T-helper 1 cell treated with Interleukin-12 subunit alpha and Interleukin-12 subunit beta and Interleukin-4 antibody, amounts not matched to agents 30 ng/mL and 1 ng/mL, for 36 hours (primary cell): ENCODE data around the gene HIF1AN. TPM values are rescaled to one million over a fixed set of nuclear protein-coding genes. Genes with fewer than 3 reads are reported as not detected.

Experiments used
- intact Hi-C: fragments of 100-400 bp; cut with micrococcal nuclease; formaldehyde crosslinking; loops from one replicate; pipeline ENCODE4 v1.15.1; 2024
- total RNA-seq: library from RNA; stranded (reverse); gene quantifications from 2 replicates; pipeline ENCODE4 v1.2.3, GENCODE V29; 2022

HIF1AN gene
- 58.3 and 63.1 TPM in 2 replicates for total RNA-seq

DNA sequence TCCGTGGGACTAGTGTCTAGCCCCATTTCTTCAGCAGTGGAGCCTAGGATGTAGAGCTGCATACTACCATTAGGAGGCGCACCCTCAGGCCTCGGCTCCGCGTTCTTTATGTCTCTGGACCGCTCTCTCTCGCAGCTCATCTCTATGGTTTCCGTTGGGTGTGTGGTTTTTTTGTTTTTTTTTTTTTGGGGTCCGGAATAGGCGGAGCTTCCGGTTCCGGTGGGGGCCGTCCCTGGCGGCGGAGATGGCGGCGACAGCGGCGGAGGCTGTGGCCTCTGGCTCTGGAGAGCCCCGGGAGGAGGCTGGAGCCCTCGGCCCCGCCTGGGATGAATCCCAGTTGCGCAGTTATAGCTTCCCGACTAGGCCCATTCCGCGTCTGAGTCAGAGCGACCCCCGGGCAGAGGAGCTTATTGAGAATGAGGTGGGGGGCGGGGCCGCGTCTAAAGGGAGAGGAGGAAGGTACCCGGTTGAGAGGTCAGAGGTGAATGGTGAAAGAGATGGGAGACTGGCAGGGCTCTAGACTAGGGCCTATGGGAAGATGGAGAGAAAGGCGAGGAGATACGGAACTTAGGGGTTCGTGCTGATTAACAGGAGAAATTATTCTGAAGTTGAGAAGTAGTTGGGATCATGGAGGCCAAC, at the start of gene HIF1AN:
HIF1AN (plus strand) TSS at position 229 of the 639 bp plus-strand sequence; CDS start at position 245, 16 bp downstream.
- intact Hi-C loops, result loop anchor here (1.0 to 10.0 kb wide), 10 partner anchors 18 to 914 kb away; partner anchors contain the start of genes BLOC1S2, BTRC, COX15 and CUTC

DNA sequence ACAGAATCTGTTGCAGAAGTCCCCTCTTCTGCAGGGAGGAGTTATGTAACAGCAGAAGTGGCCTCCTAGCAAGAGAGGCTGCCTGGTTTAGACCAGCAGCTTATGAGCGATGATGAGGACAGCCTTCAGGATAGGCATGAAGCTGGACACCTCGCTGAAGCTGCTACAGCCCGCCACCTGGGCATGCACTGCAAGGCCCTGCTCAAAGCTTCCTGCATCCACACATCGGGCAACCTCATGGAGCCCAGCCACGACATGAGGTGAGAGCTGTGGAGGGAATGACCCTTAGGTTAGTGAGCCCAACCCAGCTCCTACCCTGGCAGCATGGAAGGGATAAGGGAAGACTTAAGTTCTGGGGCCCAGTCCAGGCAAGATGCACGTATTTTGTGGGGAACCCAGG, 48.2 kb upstream of the HIF1AN start:
- intact Hi-C loops, result no loop called here

DNA sequence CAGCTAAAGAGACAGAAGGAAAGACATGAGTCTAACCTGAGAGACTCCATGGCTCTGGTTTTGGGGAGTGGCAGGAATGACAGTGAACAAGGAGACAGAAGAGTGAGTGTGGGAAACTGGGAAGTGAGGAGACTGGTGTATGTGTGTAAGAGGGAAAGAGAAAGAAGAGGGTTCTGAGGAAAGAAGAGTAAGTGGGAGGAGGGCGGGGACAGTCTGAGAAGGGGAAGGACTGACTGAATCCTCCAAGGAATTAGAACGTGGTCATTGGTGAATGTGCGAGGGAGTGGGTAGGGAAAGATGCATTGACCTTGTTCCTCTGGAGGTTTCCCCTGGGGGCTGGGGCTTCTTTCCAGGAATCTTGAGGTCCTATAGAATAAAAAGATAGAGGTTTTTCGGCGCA, 46.3 kb upstream of the HIF1AN start:
- intact Hi-C loops, result no loop called here

DNA sequence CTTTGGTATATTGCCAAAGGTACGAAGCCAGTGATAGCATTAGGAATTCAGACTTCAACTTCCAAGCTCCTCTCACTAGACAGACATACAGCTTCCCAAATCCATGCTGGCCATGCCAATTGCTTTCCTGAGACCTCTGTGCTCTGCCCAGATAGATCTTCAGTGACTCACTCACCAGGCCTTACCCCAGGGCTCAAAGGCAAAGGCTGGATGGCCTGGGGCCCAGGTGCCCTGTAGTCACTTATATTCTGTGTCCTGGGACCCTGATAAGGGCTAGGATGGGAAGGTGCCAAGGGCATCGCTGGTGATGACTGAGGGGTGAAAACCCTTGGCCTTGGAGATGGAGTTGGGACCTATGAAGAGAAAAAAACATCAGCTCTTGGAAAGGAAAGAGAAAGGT, 45.2 kb upstream of the HIF1AN start:
- intact Hi-C loops, result no loop called here

DNA sequence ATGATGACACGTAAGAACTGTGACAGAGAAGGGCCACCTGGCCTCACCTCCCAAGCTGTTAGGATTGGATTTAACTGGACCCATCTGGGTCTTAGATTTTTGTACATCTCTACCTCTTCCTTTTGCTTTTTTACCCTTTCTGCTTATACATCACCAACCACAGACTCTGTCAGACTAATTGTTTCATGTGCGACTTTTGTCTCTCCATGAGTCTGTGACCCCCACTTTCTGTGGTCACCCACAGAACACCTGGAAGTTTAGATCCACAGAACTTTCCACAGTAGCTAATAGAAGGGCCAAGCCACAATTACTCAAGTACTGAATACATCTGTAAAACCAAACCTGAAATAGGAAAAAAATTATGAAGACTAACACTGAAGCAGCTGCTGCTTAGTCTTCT, 39.2 kb upstream of the HIF1AN start:
- intact Hi-C loops, result no loop called here

DNA sequence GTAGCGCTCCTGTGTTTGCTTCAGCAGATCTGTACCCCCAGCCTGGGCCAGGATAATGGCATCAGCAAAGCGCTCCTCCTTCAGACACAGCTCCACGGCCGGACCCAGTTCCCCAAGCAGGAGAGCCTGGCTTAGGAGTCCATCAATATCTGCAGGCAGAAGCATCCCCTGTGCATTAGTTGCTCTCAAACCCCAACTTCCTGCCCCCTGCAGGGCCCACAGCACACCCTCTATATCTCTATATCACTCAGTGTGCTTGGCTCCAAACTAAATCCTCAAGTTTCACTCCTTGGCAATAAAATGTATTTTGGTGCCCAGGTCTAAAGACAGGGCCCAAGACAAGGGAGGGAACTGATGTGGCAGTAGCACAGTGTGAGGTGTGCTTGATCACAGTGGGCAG, 37.7 kb upstream of the HIF1AN start:
- intact Hi-C loops, result no loop called here

DNA sequence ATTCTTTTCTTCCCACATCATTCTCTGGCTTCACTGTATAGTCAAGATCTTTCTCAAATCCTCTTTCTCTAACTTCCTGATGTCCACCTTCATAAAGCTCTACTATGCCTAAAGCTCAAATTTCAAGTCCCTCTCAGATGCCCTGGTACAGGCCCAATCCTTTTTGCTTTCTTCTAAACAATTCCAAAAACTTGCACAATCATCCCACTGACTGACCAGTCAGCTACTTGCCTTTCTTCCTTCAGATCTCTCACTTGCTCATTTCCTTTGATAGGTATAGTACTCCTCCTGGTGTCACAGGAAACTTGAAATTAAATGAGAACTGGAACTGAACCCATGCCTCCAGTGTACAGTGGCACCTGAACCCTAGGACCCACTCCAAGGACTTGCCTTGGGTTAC, 34.3 kb upstream of the HIF1AN start:
- intact Hi-C loops, result no loop called here

DNA sequence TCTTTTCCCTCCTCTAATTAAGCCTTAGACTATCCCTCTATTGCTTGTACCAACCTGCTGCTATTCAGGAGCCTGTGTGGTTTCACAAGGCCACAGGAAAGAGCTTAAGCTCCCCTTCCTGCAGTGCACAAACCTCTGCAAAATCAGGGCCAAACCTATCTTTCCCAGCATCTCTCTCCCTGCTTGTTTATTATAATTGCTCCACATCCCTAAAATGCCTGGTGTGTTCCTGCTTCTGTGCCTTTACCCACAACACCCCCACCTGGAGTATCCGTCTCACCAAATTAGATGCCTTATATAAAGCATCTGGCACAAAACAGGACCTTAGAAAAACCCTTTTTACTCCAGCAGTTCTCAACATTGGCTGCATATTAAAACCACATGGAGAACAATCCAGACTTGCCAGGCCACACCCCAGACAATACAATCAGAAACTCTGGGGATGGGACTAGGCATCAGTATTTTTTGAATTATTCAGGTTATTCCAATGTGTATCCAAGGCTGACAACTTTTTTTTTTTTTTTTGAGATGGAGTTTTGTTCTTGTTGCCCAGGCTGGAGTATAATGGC, 32.7 kb upstream of the HIF1AN start:
- intact Hi-C loops, result no loop called here

DNA sequence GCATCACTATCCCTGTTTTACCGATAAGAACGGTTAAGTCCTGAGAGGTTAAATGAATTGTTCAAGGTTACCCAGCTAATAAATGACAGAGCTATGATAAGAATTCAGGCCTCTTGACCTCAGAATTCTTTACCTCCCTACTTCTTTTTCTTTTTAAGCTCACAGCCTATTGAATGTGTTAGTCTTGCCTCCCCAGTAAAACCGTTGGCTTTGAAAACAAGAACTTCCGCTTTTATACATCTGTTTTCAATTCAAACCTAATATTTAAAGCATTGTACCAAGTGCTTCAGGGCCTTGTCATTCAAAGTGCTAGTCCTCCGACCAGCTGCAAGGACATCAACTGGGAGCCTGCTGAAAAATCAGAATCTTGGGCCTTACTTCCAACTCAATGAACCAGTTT, 31.6 kb upstream of the HIF1AN start:
- intact Hi-C loops, result no loop called here

DNA sequence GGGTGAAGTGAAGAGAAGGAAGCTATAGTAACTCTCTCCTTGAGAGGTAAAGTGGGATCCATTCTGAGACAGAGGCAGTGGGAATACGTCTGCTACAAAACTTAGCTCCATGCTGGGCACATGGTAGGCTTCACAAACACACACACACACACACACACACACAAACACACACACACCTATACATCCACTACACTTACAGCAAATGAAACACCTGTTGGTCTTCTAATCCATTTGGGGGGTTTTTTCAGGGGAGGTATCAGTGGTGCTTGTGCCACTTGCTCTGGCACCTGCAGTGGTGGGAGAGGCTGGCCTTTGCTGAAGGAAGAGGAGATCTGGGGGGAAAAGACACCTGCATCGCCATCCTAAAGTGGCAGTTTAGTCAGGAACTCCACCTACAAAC, 30.6 kb upstream of the HIF1AN start:
- intact Hi-C loops, result loop anchor here (5.0 kb wide), 2 partner anchors 318 to 658 kb away; partner anchors contain the start of gene ERLIN1

DNA sequence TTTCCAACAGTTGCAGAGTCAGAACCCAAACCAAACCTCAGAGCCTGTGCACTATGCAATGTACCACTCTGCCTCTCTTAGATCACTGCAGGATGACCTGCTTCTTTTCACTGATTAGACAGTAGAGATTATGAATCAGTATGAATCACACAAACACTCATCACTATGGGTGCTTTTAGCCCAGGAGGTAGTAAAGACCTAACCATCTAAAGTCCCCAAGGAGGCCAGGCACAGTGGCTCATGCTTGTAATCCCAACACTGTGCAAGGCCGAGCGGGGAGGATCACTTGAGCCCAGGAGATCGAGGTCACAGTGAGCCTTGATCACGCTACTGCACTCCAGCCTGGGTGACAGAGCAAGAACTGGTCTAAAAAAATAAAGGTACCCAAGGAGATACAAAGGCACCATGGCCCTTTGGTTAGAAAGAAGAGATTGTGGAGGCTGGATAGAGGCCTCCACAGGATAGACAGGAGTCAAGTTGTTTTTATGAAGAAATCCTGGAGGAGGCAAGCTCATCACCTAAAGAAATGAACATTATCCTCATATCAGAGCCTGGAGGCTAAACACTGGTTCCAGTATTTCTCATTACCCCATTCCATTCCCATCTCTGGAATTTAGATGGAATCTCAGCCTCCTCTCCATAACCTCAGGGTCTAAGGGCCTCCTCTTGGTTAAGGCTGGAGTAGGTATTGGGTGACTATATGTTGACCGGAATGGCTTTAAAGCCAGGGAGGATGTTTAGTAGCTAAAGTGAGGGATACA, 29.0 kb upstream of the HIF1AN start:
- intact Hi-C loops, result loop anchor here (5.0 kb wide), 2 partner anchors 319 to 659 kb away; partner anchors contain the start of gene ERLIN1

DNA sequence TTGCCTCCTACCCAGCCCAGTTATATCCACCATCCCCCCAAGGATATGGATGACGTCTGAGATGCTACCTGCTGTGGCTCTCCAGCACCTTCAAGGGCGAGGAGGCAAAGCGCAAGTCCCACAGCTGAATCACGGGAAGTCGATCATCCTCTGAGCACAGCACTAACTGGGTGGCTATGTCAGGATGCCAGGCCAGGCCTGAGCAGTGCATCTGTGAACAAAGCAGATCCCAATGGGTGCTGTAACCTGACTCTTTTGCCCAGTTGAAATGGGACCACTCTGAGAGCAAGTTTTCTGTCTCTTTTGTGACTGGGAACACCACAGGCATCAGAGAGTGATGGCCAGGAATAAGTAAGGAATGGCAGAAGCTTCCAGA, 28.4 kb upstream of the HIF1AN start:
- intact Hi-C loops, result loop anchor here (5.0 kb wide), 2 partner anchors 320 to 660 kb away; partner anchors contain the start of gene ERLIN1

DNA sequence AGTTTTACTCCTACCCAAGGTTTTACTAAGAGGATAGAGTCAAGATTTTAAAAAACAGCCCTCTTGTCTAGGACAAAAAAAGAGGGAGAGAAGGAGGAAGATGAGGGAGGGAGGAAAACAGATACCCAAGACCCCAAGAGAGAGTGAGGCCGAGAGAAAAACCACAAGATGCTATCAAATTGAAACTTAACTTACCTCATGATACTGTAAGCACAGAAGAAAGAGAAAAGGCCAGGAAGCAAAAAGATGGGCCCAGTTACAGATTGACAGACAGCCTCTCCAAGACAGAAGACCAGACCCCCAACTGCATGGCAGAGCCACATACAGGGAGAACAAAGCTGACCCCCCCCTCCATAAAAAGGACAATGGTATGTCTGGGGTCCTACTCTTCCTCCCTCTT, 27.5 kb upstream of the HIF1AN start:
- intact Hi-C loops, result loop anchor here (1.0 to 5.0 kb wide), 11 partner anchors 9 to 661 kb away; partner anchors contain the start of genes BLOC1S2 and ERLIN1

DNA sequence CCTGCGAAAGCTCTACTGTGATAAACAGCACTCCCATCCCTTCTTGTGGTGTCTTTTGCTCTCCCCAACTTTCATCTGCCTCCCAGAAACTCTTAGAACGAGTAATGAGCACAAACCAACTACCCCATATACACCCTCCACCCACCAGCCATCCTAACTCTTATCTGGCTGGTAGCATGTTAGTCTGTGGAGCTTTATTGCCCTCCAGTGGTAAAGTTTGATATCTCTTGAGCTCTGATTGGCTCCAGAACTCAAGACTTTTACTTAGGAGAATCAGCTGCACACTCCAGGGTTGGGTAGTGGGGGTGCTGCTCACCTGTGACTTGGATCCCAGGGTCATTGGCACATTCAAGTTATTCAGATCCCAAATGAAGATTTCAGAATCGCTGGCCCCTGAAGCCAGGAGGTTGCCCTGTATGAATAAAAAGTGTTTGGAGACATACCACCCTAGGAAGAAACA, 27.0 kb upstream of the HIF1AN start:
- intact Hi-C loops, result loop anchor here (1.0 to 5.0 kb wide), 11 partner anchors 9 to 661 kb away; partner anchors contain the start of genes BLOC1S2 and ERLIN1

DNA sequence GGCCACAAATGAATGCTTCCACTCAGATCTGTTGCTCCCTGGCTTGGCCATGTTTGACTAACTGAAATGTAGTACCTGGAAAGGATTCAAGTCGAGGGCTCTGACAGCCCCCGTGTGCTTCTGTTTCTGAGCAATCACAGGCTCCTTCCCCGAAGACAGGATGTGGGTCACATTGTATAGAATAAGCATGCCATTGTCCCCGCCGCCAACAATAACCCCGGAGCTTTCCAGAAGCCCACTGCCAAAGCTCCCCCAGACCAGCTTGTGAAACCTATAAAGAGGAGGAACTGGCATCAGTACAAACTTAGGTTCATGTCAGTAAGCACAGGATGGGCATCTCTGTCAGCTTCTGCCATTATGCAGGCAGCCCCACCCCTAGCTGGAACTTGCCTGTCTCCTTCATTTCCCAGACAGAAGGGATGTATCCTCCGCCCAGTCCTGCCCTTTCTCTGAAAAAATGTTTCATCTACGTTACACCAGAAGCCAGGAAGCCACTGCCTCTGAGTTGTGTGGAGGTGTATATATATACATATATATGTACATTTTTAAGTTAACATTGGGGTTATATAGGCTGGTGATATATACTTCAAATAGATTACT, 26.4 kb upstream of the HIF1AN start:
- intact Hi-C loops, result loop anchor here (2.0 to 5.0 kb wide), 4 partner anchors 53 to 662 kb away; partner anchors contain the start of gene ERLIN1

DNA sequence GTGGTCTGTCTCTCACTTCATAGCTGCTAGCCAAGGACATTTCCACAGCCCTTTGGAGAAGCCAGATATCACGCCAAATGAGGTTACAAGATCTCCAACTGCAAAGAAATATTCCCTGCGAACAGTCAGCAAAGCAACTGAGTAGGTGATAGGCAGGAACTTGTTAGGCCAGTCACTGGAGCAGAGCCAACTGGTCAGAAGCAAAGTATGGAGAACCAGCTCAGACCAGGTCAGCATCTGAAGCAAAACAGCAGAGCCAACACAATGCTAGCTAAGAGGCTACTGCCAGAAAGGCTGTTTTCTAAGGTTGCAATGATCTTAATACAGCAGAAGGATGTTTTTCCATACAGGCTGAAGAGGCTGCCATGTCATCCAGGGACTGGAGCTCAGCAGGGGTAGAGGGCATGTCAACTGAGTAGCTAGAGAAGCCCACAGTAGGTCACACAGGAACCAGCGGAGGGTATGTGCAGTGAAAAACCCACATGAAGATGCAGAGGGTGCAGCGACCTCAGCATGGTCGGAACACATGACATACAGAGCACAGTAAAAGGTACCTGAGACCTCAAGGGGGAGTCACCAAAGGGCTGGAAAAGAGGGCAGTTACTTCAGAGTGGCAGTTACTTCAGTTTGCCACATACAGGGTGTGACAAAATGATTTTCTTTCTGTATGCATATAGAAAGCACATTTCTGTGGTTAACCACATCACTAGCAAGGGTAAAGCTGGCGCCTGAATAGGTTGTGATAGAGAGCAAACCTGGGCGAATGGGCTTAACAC, 25.0 kb upstream of the HIF1AN start:
- intact Hi-C loops, result loop anchor here (1.0 kb wide), 4 partner anchors 18 to 163 kb away; partner anchors contain the start of genes HIF1AN and SCD

DNA sequence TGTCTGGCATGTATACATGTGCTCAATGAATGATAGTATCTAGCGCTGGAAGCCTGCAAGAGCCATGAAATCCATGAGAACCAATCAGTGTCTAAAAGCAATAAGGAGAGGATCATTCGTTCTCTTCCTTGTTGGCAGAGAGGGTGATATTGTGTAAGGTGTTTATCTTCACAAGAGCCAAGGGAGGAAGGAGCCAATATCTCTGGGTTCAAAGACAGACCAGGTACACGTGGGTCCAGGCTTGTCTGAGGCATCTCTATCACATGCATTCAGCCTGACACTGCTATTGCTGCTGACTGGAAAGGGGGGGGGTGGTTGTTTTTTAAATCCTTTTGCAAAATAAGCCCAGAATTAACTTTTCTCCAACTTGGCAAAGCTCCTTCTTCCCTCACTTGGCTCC, 20.1 kb upstream of the HIF1AN start:
- intact Hi-C loops, result no loop called here

DNA sequence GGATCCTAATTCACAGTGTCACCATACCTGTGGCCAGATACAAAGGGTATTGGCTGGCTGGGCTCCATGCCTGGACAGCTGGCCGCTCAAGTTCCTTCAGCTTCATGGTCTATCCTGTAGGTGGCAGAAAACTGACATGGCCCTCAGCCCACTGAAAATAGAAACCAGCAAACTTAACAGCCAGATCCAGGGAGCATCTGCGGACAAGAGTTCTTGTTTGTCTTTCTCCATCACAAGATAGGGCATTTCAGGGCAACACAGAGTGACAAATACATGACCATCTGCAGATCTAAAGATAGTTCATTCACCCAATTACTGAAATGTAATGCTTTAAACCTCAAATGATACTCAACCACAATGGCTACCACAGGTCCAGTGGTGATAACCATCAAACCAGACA, 18.9 kb upstream of the HIF1AN start:
- intact Hi-C loops, result no loop called here

DNA sequence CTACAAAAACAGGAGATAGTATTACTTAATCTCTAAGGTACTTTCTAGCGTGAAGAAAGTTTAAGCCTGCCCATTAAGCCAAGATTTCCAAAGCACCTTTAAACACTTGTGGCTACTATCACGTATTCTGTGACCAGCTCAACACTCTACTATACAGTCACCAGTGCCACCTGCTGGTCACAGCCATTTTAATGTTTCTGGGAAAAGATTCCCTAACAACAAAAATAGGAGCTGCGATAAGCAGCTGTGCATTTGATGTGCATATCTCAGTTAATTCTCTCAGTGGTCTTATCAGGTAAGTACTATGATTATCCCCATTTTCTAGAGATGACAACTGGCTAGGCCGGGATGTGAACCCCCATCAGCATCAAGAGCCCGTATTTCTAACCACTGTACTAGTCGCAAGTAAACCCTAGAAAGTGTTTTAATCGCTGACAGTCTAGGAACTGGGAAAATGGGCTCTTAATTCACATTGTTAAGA, 16.9 kb upstream of the HIF1AN start:
- intact Hi-C loops, result loop anchor here (1.0 kb wide), 6 partner anchors 10 to 180 kb away; partner anchors contain the start of gene HIF1AN

DNA sequence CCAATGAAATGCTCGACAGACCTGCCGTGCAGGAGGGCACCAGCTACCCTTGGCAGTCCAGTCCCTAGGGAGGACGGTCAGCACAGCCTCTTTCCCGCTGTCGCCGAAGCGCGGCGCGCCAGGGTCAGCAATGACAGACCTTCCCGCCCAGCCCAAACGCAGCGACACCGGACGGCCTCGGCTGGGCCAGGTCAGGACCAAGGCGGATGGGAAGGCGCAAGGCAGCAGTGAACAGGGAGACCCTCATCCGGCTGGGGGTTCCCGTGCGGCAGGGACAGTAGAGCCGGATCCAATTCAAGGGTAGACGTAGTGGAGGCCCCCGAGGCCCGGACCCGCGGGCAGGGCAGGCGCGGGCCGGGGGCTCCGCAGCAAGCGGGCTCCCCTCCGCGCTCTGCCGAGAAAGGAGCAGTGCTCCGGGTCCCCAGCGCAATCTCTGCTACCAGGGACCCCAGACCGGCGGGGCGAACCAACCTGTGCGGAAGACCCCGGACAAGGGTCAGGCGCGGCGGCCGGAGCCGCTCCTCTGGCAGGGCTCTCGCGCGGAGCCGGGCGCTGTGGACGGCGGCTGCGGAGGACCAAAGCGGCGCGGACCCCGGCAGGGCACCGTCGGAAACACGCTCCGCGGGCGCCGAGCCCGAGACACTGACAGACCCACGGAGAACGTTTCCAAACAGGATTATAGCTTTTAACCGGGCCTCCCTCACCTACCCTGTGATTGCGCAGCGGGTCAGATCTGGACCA, 16.3 kb upstream of the HIF1AN start, which contains the start of gene SEC31B:
SEC31B (minus strand) TSS at position 551 of the 741 bp plus-strand sequence. CDS start 2,909 bp downstream, outside the sequence.
- intact Hi-C loops, result no loop called here
